B cell (primary cell): ENCODE measurements around the gene PLAC1.

Source experiments
- EZH2 ChIP-seq: IDR thresholded peaks from 2 replicates; pipeline ENCODE4 v1.6.1; 2012; ENCODE audit warnings: borderline replicate concordance, low read depth, mild to moderate bottlenecking, moderate library complexity, low read length; ENCODE audit not compliant: insufficient read depth, poor library complexity, severe bottlenecking
- TF ChIP-seq, protein P1 (sequence below): fragments of 200-600 bp; IDR thresholded peaks from one replicate; pipeline ENCODE4 v1.8.0; 2022; ENCODE audit warnings: antibody characterized with exemption, mild to moderate bottlenecking

DNA sequence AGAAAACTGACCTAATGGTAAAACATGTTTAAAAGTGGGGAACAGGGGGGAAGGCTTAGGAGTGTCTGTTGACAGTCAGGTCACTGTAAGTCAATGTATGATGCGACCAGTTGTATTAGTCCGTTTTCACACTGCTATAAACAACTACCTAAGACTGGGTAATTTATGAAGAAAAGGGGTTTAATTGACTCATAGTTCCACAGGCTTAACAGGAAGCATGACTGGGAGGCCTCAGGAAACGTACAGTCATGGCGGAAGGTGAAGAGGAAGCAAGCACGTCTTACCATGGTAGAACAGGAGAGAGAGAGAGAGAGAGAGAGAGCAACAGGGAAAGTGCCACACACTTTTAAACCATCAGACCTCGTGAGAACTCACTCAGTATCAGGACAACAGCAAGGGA, 13.0 kb upstream of the PLAC1 start:
- TF ChIP-seq, protein P1, sequence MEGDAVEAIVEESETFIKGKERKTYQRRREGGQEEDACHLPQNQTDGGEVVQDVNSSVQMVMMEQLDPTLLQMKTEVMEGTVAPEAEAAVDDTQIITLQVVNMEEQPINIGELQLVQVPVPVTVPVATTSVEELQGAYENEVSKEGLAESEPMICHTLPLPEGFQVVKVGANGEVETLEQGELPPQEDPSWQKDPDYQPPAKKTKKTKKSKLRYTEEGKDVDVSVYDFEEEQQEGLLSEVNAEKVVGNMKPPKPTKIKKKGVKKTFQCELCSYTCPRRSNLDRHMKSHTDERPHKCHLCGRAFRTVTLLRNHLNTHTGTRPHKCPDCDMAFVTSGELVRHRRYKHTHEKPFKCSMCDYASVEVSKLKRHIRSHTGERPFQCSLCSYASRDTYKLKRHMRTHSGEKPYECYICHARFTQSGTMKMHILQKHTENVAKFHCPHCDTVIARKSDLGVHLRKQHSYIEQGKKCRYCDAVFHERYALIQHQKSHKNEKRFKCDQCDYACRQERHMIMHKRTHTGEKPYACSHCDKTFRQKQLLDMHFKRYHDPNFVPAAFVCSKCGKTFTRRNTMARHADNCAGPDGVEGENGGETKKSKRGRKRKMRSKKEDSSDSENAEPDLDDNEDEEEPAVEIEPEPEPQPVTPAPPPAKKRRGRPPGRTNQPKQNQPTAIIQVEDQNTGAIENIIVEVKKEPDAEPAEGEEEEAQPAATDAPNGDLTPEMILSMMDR: no peak
- no peak for TF ChIP-seq EZH2
